OCI-LY1 (cell line): ENCODE results near the gene GPR37L1.

ENCODE experiments used
- H2AFZ ChIP-seq: fragments of 200-600 bp; sonication (generic), shearing (Covaris generic); 2 replicates; pipeline ENCODE4 v1.6.0; 2014; ENCODE audit warnings: antibody characterized with exemption, mild to moderate bottlenecking, low read length
- H3F3A ChIP-seq: fragments of 200-600 bp; sonication (generic), shearing (Covaris generic); 2 replicates; pipeline ENCODE4 v1.6.0; 2014; ENCODE audit warnings: mild to moderate bottlenecking, antibody characterized with exemption, low read length, moderate library complexity; ENCODE audit not compliant: insufficient read depth
- H3K27ac ChIP-seq: fragments of 200-600 bp; sonication (generic); 2 replicates; pipeline ENCODE4 v1.5.1; 2014; ENCODE audit warnings: low read length, mixed run types, mild to moderate bottlenecking, low read depth; ENCODE audit not compliant: poor library complexity, severe bottlenecking
- H3K27me3 ChIP-seq: fragments of 200-600 bp; sonication (generic); 2 replicates; pipeline ENCODE4 v1.6.0; 2014; ENCODE audit warnings: antibody characterized with exemption, mild to moderate bottlenecking, low read length, moderate library complexity; ENCODE audit not compliant: insufficient read depth
- H3K36me3 ChIP-seq: fragments of 200-600 bp; sonication (generic); 2 replicates; pipeline ENCODE4 v1.6.1; 2014; ENCODE audit warnings: mild to moderate bottlenecking, antibody characterized with exemption, low read length, moderate library complexity, mixed read lengths; ENCODE audit not compliant: insufficient read depth
- H3K4me1 ChIP-seq: fragments of 200-600 bp; sonication (generic); 2 replicates; pipeline ENCODE4 v1.5.1; 2014; ENCODE audit warnings: mild to moderate bottlenecking, low read length, moderate library complexity; ENCODE audit not compliant: insufficient read depth, severe bottlenecking
- H3K4me2 ChIP-seq: fragments of 200-600 bp; sonication (generic), shearing (Covaris generic); 2 replicates; pipeline ENCODE4 v1.6.1; 2014; ENCODE audit warnings: low read length
- H3K4me3 ChIP-seq: fragments of 200-600 bp; sonication (generic); 2 replicates; pipeline ENCODE4 v1.5.1; 2014; ENCODE audit warnings: low read length, low read depth, mild to moderate bottlenecking, mixed read lengths; ENCODE audit not compliant: poor library complexity, severe bottlenecking
- H3K79me2 ChIP-seq: fragments of 200-600 bp; shearing (Covaris generic); 2 replicates; pipeline ENCODE4 v1.6.1; 2016; ENCODE audit warnings: mixed run types, low read length, mixed read lengths; ENCODE audit not compliant: insufficient read depth
- H3K9ac ChIP-seq: fragments of 200-600 bp; sonication (generic), shearing (Covaris generic); 2 replicates; pipeline ENCODE4 v1.6.1; 2014; ENCODE audit warnings: mild to moderate bottlenecking, low read length, mixed read lengths
- H3K9me2 ChIP-seq: fragments of 200-600 bp; sonication (generic), shearing (Covaris generic); 2 replicates; pipeline ENCODE4 v1.6.1; 2014; ENCODE audit warnings: low read depth, mild to moderate bottlenecking, low read length, mixed read lengths
- H3K9me3 ChIP-seq: fragments of 200-600 bp; shearing (Covaris generic); 2 replicates; pipeline ENCODE4 v1.6.1; 2014; ENCODE audit warnings: low read length, mixed read lengths
- H4K20me1 ChIP-seq: fragments of 200-600 bp; sonication (generic), shearing (Covaris generic); 2 replicates; pipeline ENCODE4 v1.6.0; 2016; ENCODE audit warnings: mild to moderate bottlenecking, low read length; ENCODE audit not compliant: insufficient read depth
- CTCF ChIP-seq: fragments of 200-600 bp; sonication (generic), shearing (Covaris generic); IDR thresholded peaks from 2 replicates; pipeline ENCODE4 v1.5.1; 2017; ENCODE audit warnings: mild to moderate bottlenecking, antibody characterized with exemption, low read length, moderate library complexity, mixed read lengths
- EZH2 ChIP-seq: fragments of 200-600 bp; sonication (generic), shearing (Covaris generic); IDR thresholded peaks from 2 replicates; pipeline ENCODE4 v1.8.0; 2017; ENCODE audit warnings: borderline replicate concordance, mixed run types, mild to moderate bottlenecking, antibody characterized with exemption, low read length, moderate library complexity, mixed read lengths

Gene GPR37L1

GRCh38 chr1:202124142-202124541 lies 1.4 kb downstream of the GPR37L1 start:
- Histone ChIP-seq H3K36me3 (no peaks in the 10 kb centered on the region), H3K9me3 (no peaks in the 10 kb centered on the region), H3F3A (no peaks in the 10 kb centered on the region), H3K27me3 (peaks cover 4% of the 10 kb centered on the region), H3K4me2 (no peak overlapping the region), H3K9me2 (no peaks in the 10 kb centered on the region), H3K4me3 (no peak overlapping the region), H2AFZ (no peak overlapping the region), H4K20me1 (no peaks in the 10 kb centered on the region), H3K9ac (no peak overlapping the region), H3K27ac (no peak overlapping the region), H3K4me1 (no peaks in the 10 kb centered on the region), H3K79me2 (no peaks in the 10 kb centered on the region)
- TF ChIP-seq EZH2 (no peak), CTCF (no peak)

- Histone ChIP-seq H3K9me3 (no peaks in the 10 kb centered on the region), H3F3A (no peaks in the 10 kb centered on the region), H3K9me2 (no peaks in the 10 kb centered on the region), H3K9ac (no peak overlapping the region), H3K4me2 (no peak overlapping the region), H3K36me3 (no peaks in the 10 kb centered on the region), H3K27ac (no peak overlapping the region), H4K20me1 (no peaks in the 10 kb centered on the region), H2AFZ (no peak overlapping the region), H3K27me3 (peaks cover 4% of the 10 kb centered on the region), H3K79me2 (no peaks in the 10 kb centered on the region), H3K4me3 (no peak overlapping the region), H3K4me1 (no peaks in the 10 kb centered on the region)
- TF ChIP-seq EZH2, result no peak
- no peak for TF ChIP-seq CTCF
Measured at GRCh38 chr1:202125611-202126010, 2.9 kb downstream of the GPR37L1 start.

GRCh38 chr1:202126426-202126825 lies 3.7 kb downstream of the GPR37L1 start:
- Histone ChIP-seq H3K4me2 (no peak overlapping the region), H3K9ac (no peak overlapping the region), H3K27me3 (peaks cover 4% of the 10 kb centered on the region), H3K4me1 (no peaks in the 10 kb centered on the region), H3K27ac (no peak overlapping the region), H3K9me2 (no peaks in the 10 kb centered on the region), H2AFZ (no peak overlapping the region), H3K4me3 (no peak overlapping the region), H4K20me1 (no peaks in the 10 kb centered on the region), H3F3A (no peaks in the 10 kb centered on the region), H3K79me2 (no peaks in the 10 kb centered on the region), H3K9me3 (no peaks in the 10 kb centered on the region), H3K36me3 (no peaks in the 10 kb centered on the region)
- no peak for TF ChIP-seq EZH2
- no peak for TF ChIP-seq CTCF
